Kidney capillary endothelial cell (primary cell): ENCODE measurements around the gene ADCY9.
"Not testable (repeated sequence)": the region's sequence is repeated elsewhere in the genome, so short reads cannot be mapped to it uniquely, and the experiment has no call there.

Source experiments
- DNase-seq: peaks from one replicate; pipeline ENCODE4 v3.0.0-alpha.2; 2018; ENCODE audit warnings: low spot score

The ADCY9 gene

GRCh38 chr16:4093495-4094126 lies 22.6 kb downstream of the ADCY9 start:
- no peak for DNase-seq

GRCh38 chr16:4092547-4093265 lies 23.5 kb downstream of the ADCY9 start:
- no peak for DNase-seq

GRCh38 chr16:4091240-4092012 lies 24.8 kb downstream of the ADCY9 start:
- no peak for DNase-seq

GRCh38 chr16:4090351-4090851 lies 25.8 kb downstream of the ADCY9 start:
- DNase-seq = no peak

- DNase-seq = no peak
Measured at GRCh38 chr16:4089811-4090301, 26.4 kb downstream of the ADCY9 start.

- no peak for DNase-seq
Measured at GRCh38 chr16:4089251-4089810, 26.9 kb downstream of the ADCY9 start.

GRCh38 chr16:4087990-4088577 lies 28.2 kb downstream of the ADCY9 start:
- DNase-seq = no peak

- DNase-seq = no peak
Measured at GRCh38 chr16:4087099-4087885, 28.9 kb downstream of the ADCY9 start.

GRCh38 chr16:4086153-4086552 lies 30.1 kb downstream of the ADCY9 start:
- no peak for DNase-seq

GRCh38 chr16:4085405-4085970 lies 30.8 kb downstream of the ADCY9 start:
- no peak for DNase-seq

- DNase-seq = no peak
Measured at GRCh38 chr16:4083347-4083870, 32.8 kb downstream of the ADCY9 start.

GRCh38 chr16:4082474-4083044 lies 33.7 kb downstream of the ADCY9 start:
- DNase-seq = no peak

GRCh38 chr16:4081521-4082021 lies 34.7 kb downstream of the ADCY9 start:
- no peak for DNase-seq

GRCh38 chr16:4081047-4081446 lies 35.2 kb downstream of the ADCY9 start:
- no peak for DNase-seq

GRCh38 chr16:4077174-4077649 lies 39.0 kb downstream of the ADCY9 start:
- no peak for DNase-seq

- DNase-seq = no peak
Measured at GRCh38 chr16:4075534-4075933, 40.7 kb downstream of the ADCY9 start.

- not testable (repeated sequence) for DNase-seq
Measured at GRCh38 chr16:4073150-4073549, 43.1 kb downstream of the ADCY9 start.

- DNase-seq = no peak
Measured at GRCh38 chr16:4071686-4072561, 44.3 kb downstream of the ADCY9 start.

- DNase-seq = no peak
Measured at GRCh38 chr16:4070936-4071335, 45.3 kb downstream of the ADCY9 start.
